Gastroesophageal sphincter (tissue), 4 donors: ENCODE measurements around the gene ROR2. TPM values are rescaled to one million over a fixed set of nuclear protein-coding genes. Genes with fewer than 3 reads are reported as not detected.

Source experiments
- ATAC-seq: fragments of 150-250 bp; one replicate; pipeline ENCODE4 v1.9.1; 2016; ENCODE audit warnings: mild to moderate bottlenecking, moderate library complexity
- H3K27ac ChIP-seq, 4 donors: fragments of 200-600 bp; sonication (generic) in 3 of 4; 1 replicate in 3 of 4; 2 replicates in 1 of 4; pipeline ENCODE4 v1.5.1; 2016 to 2019
- H3K27me3 ChIP-seq: fragments of 200-600 bp; sonication (generic); one replicate; pipeline ENCODE4 v1.5.1; 2019
- H3K36me3 ChIP-seq, 2 donors: fragments of 200-600 bp; sonication (generic); one replicate each; pipeline ENCODE4 v1.5.1; 2019; ENCODE audit warnings: control low read depth in 1 of 2
- H3K4me1 ChIP-seq, 3 donors: fragments of 200-600 bp; sonication (generic); 1 replicate in 2 of 3; 2 replicates in 1 of 3; pipeline ENCODE4 v1.5.1; 2016 to 2019; ENCODE audit warnings: control low read depth in 2 of 3
- H3K4me3 ChIP-seq, 2 donors: fragments of 200-600 bp; sonication (generic); one replicate each; pipeline ENCODE4 v1.5.1; 2019; ENCODE audit warnings: mild to moderate bottlenecking in 1 of 2, moderate library complexity in 1 of 2
- H3K9me3 ChIP-seq, 3 donors: fragments of 200-600 bp; sonication (generic); one replicate each; pipeline ENCODE4 v1.5.1; 2017 to 2019; ENCODE audit warnings: control low read depth in 2 of 3
- EP300 ChIP-seq: sonication (generic); formaldehyde crosslinking; IDR thresholded peaks from one replicate; pipeline ENCODE4 v1.6.1; 2017; ENCODE audit warnings: antibody characterized with exemption, mild to moderate bottlenecking
- POLR2A ChIP-seq, 2 donors: fragments of 450-650 bp; IDR thresholded peaks; one replicate each; pipeline ENCODE4 v1.6.1; 2017; ENCODE audit warnings: antibody characterized with exemption in 2 of 2, mild to moderate bottlenecking in 2 of 2, moderate library complexity in 1 of 2
- POLR2AphosphoS5 ChIP-seq: sonication (generic); formaldehyde crosslinking; IDR thresholded peaks from one replicate; pipeline ENCODE4 v1.6.1; 2017; ENCODE audit warnings: antibody characterized with exemption
- WGBS, 2 donors: methylation state at CpG; one replicate each; pipeline ENCODE4 v1.1.5; 2018; ENCODE audit warnings: low coverage in 1 of 2; 5-methylcytosine and 5-hydroxymethylcytosine counted together
- total RNA-seq, 4 donors: library from RNA; depleted of rRNA; stranded (reverse); fragments of >200 nt; gene quantifications; one replicate each; pipeline ENCODE4 v1.1.0, GENCODE V29; 2016
- TF ChIP-seq, protein P1 (sequence below), 4 experiments: fragments of 200-600 bp in 2 of 4; fragments of 450-650 bp in 2 of 4; sonication (generic) in 1 of 4; IDR thresholded peaks; one replicate each; pipeline ENCODE4 v1.5.1; 2017 to 2019; ENCODE audit warnings: antibody characterized with exemption in 4 of 4, mild to moderate bottlenecking in 2 of 4, moderate library complexity in 2 of 4

The ROR2 gene
- total RNA-seq, 4 donors from 2014 or later, result 40.8 to 69.1 (median 63.2) TPM

DNA sequence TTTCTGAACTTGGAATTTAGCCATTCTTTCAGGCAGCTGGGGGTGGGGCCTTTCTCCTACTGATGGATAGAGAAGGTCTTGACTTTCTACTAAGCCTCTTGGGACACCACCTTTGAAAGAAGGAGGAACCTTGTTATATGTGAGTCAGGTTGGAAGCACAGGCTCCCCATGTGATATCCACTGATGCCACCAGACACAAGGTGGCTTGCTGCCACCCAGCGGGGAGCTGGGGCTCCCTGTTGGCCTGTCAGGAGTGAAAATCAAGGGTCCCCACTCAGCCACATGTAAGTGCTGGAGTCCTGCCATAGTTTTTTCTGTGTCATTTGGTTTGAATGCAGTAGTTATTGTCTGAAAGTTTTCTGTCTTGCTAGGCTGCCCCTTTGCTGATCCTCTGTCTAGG is 274.0 kb downstream of the ROR2 start:
- no peak for TF ChIP-seq POLR2AphosphoS5
- no peak for TF ChIP-seq EP300
- TF ChIP-seq, protein P1, sequence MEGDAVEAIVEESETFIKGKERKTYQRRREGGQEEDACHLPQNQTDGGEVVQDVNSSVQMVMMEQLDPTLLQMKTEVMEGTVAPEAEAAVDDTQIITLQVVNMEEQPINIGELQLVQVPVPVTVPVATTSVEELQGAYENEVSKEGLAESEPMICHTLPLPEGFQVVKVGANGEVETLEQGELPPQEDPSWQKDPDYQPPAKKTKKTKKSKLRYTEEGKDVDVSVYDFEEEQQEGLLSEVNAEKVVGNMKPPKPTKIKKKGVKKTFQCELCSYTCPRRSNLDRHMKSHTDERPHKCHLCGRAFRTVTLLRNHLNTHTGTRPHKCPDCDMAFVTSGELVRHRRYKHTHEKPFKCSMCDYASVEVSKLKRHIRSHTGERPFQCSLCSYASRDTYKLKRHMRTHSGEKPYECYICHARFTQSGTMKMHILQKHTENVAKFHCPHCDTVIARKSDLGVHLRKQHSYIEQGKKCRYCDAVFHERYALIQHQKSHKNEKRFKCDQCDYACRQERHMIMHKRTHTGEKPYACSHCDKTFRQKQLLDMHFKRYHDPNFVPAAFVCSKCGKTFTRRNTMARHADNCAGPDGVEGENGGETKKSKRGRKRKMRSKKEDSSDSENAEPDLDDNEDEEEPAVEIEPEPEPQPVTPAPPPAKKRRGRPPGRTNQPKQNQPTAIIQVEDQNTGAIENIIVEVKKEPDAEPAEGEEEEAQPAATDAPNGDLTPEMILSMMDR (IDR thresholded peaks at IDR 0.05), result no peak
- no peak for TF ChIP-seq POLR2A (IDR thresholded peaks at IDR 0.05)
- Histone ChIP-seq H3K4me3 (no peak overlapping the region), H3K27ac (no peak overlapping the region), H3K27me3 (peaks cover 3% of the 10 kb centered on the region), H3K36me3 (no peaks in the 10 kb centered on the region), H3K4me1 (no peaks in the 10 kb centered on the region), H3K9me3 (peaks cover 0 to 10% (median 0%) of the 10 kb centered on the region in 3 donors)
- no CpG with 5 or more reads among the region's 1 CpG for WGBS, 2 donors
- ATAC-seq, result no peak

DNA sequence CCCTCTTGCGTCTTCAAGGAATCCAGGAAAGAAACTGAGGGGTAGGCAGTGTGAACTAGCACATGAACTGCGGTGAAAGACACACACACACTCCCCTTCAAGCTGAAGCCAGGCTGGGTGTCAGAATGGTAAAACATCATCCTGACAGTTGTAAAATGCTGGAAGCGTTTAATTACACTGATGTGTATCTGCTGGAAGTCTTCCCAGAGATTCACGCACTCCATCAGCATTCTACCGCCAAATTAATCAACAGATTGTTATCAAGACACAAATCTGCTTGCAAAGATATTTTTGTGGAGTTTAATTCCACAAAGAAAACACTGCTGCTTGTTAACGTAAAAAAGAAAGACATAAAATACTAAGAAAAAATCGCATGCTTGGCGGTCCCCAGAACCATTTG is 285.4 kb downstream of the ROR2 start:
- Histone ChIP-seq H3K27me3 (no peaks in the 10 kb centered on the region), H3K36me3 (no peaks in the 10 kb centered on the region), H3K27ac (no peak overlapping the region), H3K9me3 (no peaks in the 10 kb centered on the region), H3K4me1 (no peaks in the 10 kb centered on the region), H3K4me3 (no peak overlapping the region)
- ATAC-seq, result no peak
- TF ChIP-seq POLR2AphosphoS5, result no peak
- no peak for TF ChIP-seq POLR2A (IDR thresholded peaks at IDR 0.05)
- TF ChIP-seq, protein P1 (IDR thresholded peaks at IDR 0.05), result no peak
- no peak for TF ChIP-seq EP300
- 62 to 74% methylated on average over 7 to 8 of the region's 8 CpGs for WGBS, 2 donors

DNA sequence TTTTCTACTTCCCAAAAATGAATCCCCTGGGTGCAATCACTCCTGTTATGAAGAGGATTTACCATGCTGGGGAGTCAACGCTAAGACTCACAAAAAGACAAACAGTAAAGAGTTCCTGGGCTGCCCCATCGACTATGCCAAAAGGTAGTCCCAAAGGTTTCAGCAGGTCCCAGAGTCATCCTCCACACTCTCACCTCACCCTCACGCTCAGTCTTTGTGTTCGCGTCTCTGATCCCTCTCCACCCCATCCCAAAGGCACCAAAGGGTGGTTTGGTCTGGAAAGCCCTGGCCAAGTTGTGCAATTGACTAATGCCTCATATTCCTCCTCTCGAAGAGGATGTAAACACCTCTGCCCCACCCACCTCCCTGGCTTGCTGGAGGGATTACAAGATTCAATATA is 286.2 kb downstream of the ROR2 start:
- no peaks in the 10 kb centered on the region for H3K4me1 ChIP-seq
- no peaks in the 10 kb centered on the region for H3K27me3 ChIP-seq
- no peaks in the 10 kb centered on the region for H3K36me3 ChIP-seq
- no peak overlapping the region for H3K27ac ChIP-seq
- no peaks in the 10 kb centered on the region for H3K9me3 ChIP-seq
- no peak for ATAC-seq
- H3K4me3 ChIP-seq, result no peak overlapping the region
- 71 to 97% methylated on average over 5 to 6 of the region's 6 CpGs for WGBS, 2 donors
- no peak for TF ChIP-seq POLR2A (IDR thresholded peaks at IDR 0.05)
- TF ChIP-seq, protein P1 (IDR thresholded peaks at IDR 0.05), result no peak
- no peak for TF ChIP-seq EP300
- no peak for TF ChIP-seq POLR2AphosphoS5

DNA sequence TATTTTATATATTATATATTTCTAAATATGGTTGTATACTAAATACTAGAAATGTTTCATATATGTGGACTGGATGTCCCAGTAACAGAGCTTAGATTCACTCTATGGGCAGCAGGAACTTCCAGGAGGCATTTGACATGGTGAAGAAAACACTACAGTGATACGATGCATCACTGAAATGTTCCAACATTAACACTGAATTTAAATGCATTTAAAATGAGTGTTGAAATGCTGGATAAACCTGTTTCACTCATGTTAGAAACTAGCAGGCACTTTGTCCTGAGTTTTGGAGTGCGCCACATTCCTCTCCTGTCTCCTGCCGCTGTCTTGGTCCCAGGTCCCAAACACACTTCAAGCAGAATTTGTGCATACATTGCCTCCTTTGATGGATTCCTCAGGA is 288.6 kb downstream of the ROR2 start:
- no peak overlapping the region for H3K4me3 ChIP-seq
- H3K36me3 ChIP-seq, result no peaks in the 10 kb centered on the region
- ATAC-seq, result no peak
- no peak overlapping the region for H3K27ac ChIP-seq
- H3K9me3 ChIP-seq, result no peaks in the 10 kb centered on the region
- no peaks in the 10 kb centered on the region for H3K27me3 ChIP-seq
- TF ChIP-seq POLR2AphosphoS5, result no peak
- no peak for TF ChIP-seq EP300
- TF ChIP-seq POLR2A (IDR thresholded peaks at IDR 0.05), result no peak
- TF ChIP-seq, protein P1 (IDR thresholded peaks at IDR 0.05), result no peak
- H3K4me1 ChIP-seq, result no peaks in the 10 kb centered on the region
- WGBS, 2 donors, result 66 to 89% methylated on average over 3 of the region's 3 CpGs

DNA sequence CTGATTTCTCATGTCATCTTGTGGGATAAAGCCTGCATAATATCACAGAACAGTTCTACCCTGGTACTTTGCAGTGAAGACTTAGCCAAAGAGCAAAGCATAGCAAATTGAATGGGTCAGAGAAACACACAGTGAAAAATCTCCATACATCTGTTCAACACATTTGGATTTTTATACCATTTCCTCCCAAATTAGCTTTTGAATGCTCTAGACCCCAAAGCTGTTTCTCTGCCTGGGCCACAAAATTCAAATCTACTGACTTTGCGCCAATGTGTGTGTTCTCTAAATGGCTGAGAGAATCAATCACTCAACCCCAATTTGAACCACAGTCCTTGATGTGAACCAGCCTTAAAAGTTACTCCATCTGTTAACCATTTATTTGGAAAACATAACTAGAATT is 289.5 kb downstream of the ROR2 start:
- 94 to 100% methylated on average over 1 of the region's 1 CpG for WGBS, 2 donors
- ATAC-seq, result no peak

More for the DNA sequence above, 289.5 kb downstream of the ROR2 start:
- H3K4me3 ChIP-seq, result no peak overlapping the region
- TF ChIP-seq EP300, result no peak
- TF ChIP-seq POLR2AphosphoS5, result no peak
- no peak for TF ChIP-seq POLR2A (IDR thresholded peaks at IDR 0.05)
- no peak overlapping the region for H3K27ac ChIP-seq
- no peaks in the 10 kb centered on the region for H3K27me3 ChIP-seq
- no peaks in the 10 kb centered on the region for H3K36me3 ChIP-seq
- no peaks in the 10 kb centered on the region for H3K9me3 ChIP-seq
- no peaks in the 10 kb centered on the region for H3K4me1 ChIP-seq
